GM03348 (cell line): Measurements from ENCODE around the gene FOXN4.

Experiments used
- DNase-seq: peaks from one replicate; pipeline ENCODE4 v3.0.0; 2012; ENCODE audit warnings: low spot score

The FOXN4 gene

DNA sequence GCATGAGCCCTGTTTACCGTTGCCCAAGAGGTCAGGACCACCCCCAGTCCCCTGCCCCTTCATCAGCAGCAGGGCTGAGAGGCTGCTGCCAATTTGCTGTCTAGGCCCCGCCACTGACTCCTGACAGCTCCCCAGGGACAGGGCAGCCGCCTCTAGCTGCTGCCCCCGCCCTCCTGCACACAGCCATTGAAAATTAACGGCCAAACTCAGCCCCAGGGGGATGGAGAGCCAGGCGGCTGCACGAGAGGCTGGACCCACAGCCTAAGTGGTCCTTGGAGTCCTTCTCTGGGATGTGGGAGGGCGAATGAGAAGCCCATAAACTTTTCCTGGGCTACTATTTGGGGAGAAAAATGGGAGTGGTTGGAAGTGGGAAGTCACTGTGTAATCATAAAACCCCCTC is 4.6 kb downstream of the FOXN4 start:
- no peak for DNase-seq

DNA sequence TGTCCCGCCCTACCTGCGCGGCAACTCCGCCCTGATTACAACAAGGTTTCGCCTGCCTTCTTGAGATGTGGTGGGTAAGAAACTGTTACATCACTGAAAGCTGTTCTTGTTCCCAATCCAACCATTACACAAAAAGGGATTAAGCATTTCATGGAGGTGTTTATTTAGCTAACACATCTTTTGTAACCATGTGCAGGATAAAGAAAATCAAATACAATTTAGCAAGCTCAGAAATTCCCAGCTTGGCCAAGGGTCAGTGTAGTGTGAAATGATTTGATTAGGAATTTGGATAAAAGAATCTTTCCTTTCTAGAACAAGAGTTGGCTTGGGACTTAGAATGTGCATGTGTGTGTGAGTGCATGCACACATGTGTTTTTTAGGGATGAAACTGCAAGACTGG is 6.3 kb downstream of the FOXN4 start:
- DNase-seq = no peak

DNA sequence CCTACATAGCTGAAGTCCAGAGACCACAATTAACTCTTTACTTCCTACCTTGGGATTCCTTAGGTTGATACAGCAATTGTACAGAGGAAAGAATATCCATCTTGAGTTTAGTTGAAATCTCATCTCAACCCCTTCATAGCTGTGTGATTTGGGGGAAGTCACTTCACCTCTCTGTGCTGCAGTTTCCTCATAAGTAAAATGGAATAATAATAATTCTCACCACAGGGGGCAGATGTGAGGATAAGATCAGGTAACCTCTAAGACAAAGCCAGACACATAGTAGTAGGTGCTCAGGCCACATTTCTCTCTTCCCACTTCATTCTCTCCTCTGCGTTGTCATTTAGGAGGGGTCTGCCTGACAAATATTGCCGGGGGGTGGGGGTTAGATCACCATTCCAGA is 6.7 kb downstream of the FOXN4 start:
- DNase-seq = no peak

- no peak for DNase-seq
Observed at GRCh38 chr12:109301643-109302168, 7.4 kb downstream of the FOXN4 start.

DNA sequence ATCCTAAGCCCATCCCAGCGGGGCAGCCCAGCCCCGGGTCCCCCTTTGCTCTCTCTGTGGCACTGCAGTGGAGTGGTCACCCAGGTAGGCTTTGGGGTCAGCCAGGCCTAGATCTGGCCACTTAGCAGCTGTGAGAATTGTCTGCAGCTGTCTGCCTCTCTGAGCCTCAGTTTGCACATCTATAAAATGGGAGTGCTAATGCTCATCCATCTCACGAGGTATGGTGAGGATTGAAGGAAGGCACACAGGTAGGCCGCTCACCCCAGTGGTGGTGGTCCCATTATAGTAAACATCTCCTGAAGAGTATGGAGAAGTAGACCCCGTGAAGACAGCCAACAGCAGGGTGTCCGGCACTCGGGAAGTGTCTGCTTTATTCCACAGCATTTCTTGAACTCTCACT is 9.2 kb downstream of the FOXN4 start:
- DNase-seq = no peak

DNA sequence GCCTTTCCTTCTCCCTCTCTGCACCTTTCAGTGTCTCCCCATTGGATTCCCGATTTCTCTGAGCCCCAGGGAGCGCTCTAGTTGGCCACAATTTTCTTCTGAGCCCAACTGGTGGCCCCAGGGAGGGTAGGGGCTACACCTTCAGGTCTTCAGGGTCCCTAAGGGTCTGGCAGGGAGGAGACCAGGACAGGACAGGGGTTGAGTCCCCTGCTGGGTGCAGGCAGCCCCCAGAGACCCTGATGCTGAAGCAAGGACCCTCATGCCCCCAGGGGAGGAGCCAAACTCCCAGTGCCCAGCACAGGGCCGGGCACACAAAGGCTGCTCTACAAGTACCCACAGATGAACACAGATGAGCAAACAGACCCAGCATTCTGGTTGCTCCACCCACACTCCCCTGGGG is 12.7 kb downstream of the FOXN4 start:
- DNase-seq = no peak

DNA sequence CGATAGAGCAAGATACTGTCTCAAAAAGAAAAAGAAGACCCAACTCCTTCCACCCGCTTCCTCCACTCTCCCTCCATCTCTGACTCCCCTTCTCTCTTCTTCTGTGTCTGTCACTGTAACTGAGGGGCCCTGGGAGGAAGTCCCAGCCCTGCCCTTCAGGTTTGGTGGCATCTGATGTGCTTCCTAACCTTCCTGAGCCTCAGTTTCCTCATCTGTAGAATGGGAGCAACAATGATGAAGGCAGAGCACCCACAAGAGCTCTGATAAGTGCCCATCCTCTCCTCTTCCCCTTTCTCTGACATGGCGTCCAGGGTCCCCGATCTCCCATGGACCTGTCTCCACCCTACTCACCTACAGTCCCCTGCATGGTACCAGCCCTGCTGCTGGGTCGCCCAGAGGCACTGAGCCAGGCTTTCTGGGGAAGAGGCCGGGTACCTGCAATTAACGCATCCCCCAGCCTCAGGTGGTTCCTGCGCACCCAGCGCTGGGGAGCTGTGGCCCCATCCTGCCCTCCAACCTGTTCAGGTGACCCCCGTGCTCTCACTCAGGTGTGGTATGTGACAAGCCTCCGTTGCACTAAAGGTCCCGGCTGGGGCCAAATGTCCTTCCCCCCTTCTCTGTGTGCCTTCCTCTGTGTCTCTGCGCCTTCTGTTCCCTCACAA is 13.2 kb downstream of the FOXN4 start:
- DNase-seq = no peak

- no peak for DNase-seq
Observed at GRCh38 chr12:109294286-109294796, 14.7 kb downstream of the FOXN4 start.

- no peak for DNase-seq
Observed at GRCh38 chr12:109293106-109293505, 16.0 kb downstream of the FOXN4 start.

- DNase-seq = no peak
Observed at GRCh38 chr12:109292342-109292711, 16.8 kb downstream of the FOXN4 start.

- peak; percentile 63 for DNase-seq
Observed at GRCh38 chr12:109291521-109292341, 17.4 kb downstream of the FOXN4 start.

- no peak for DNase-seq
Observed at GRCh38 chr12:109291117-109291516, 18.0 kb downstream of the FOXN4 start.

- DNase-seq = no peak
Observed at GRCh38 chr12:109290061-109290460, 19.0 kb downstream of the FOXN4 start.

- no peak for DNase-seq
Observed at GRCh38 chr12:109289551-109289950, 19.5 kb downstream of the FOXN4 start.

GRCh38 chr12:109289004-109289403 is 20.1 kb downstream of the FOXN4 start:
- DNase-seq = no peak

- no peak for DNase-seq
Observed at GRCh38 chr12:109288571-109288970, 20.5 kb downstream of the FOXN4 start.

- DNase-seq = no peak
Observed at GRCh38 chr12:109287811-109288469, 21.1 kb downstream of the FOXN4 start.

- DNase-seq = no peak
Observed at GRCh38 chr12:109287181-109287580, 21.9 kb downstream of the FOXN4 start.

DNA sequence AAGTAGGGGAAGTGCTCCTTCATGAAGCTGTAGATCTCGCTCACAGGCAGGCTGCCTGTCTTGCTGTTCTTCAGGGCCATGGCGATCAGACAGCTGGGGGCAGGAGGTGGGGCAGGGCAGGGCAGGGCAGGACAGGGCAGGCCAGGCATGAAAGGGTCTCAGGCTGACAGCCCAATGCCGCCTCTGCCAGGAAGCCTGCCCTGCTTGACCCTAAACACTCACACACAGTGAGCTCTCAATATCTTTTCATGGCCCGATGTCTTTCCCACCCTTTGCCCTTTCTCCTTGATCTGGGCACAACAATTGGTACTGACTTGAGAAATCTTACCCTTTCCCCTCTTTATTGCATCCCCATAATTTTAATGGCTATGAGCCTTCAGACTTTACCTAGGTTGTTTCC is 22.4 kb downstream of the FOXN4 start:
- DNase-seq = no peak

DNA sequence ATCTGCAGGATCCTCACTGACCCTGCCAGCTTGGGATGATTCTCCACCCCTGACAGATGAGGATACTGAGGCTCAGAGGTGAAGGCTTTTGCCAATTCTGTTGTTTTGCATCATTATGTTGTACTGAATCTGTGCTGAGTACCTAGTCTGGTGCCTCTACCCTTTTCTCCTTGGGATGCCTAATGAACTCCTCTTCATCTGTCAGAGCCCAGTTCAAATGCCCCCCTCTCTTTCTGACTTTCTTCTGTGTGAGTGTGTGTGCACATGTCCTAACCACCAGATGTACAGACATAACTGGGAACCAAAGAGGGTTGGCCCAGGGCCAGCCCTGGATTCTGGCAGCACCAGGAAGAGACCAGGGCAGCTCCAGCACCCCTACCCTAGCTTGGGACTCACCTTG is 22.8 kb downstream of the FOXN4 start:
- no peak for DNase-seq

DNA sequence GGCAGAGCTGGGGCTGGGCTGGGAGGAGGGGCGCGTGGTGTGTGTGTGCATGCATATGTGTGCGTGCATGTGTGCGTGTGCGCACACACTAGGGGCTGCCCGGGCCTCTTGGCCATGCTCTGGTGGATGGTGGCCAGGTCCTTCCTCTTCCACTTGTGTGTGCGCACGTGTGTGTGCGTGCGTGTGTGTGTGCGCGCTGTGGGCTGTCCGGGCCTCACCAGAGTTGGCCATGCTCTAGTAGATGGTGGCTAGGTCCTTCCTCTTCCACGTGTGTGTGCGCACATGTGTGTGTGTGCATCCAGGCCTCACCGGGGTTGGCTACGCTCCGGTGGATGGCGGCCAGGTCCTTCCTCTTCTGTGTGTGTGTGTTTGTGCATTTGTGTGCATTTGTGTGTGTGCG is 24.7 kb downstream of the FOXN4 start:
- DNase-seq = no peak

- DNase-seq = no peak
Observed at GRCh38 chr12:109281452-109281851, 27.6 kb downstream of the FOXN4 start.

- DNase-seq = no peak
Observed at GRCh38 chr12:109279525-109279924, 29.6 kb downstream of the FOXN4 start.
